Hippocampal formation (tissue), 2 donors: Measurements from ENCODE around the gene RBM38.

Experiments
- DNase-seq, 2 donors: peaks; one replicate each; lab custom pipeline; 2025; lab: John Stamatoyannopoulos, UW

RBM38 gene

GRCh38 chr20:57391439-57392301 lies 474 bp downstream of the RBM38 start:
- DNase-seq = no peak

- DNase-seq = no peak
Observed at GRCh38 chr20:57392512-57393271, 1.5 kb downstream of the RBM38 start.

GRCh38 chr20:57393321-57394120 lies 2.3 kb downstream of the RBM38 start:
- DNase-seq = no peak

- no peak for DNase-seq
Observed at GRCh38 chr20:57394121-57395082, 3.2 kb downstream of the RBM38 start.

GRCh38 chr20:57395111-57395966 lies 4.1 kb downstream of the RBM38 start:
- DNase-seq = peak; percentile 95 to 97

GRCh38 chr20:57396212-57396983 lies 5.2 kb downstream of the RBM38 start:
- DNase-seq = no peak

- no peak for DNase-seq
Observed at GRCh38 chr20:57396984-57397692, 5.9 kb downstream of the RBM38 start.

- no peak for DNase-seq
Observed at GRCh38 chr20:57397693-57398108, 6.5 kb downstream of the RBM38 start.

- DNase-seq = no peak
Observed at GRCh38 chr20:57398231-57398821, 7.1 kb downstream of the RBM38 start.

GRCh38 chr20:57398901-57399535 lies 7.8 kb downstream of the RBM38 start:
- no peak for DNase-seq

GRCh38 chr20:57399587-57400155 lies 8.5 kb downstream of the RBM38 start:
- no peak for DNase-seq

- DNase-seq = no peak
Observed at GRCh38 chr20:57400231-57400701, 9.1 kb downstream of the RBM38 start.

GRCh38 chr20:57400821-57401564 lies 9.8 kb downstream of the RBM38 start:
- no peak for DNase-seq

- DNase-seq = no peak
Observed at GRCh38 chr20:57401565-57401918, 10.3 kb downstream of the RBM38 start.

GRCh38 chr20:57402206-57403125 lies 11.3 kb downstream of the RBM38 start:
- no peak for DNase-seq

- DNase-seq = no peak
Observed at GRCh38 chr20:57403216-57403615, 12.0 kb downstream of the RBM38 start.
